GM18870 (cell line): ENCODE measurements around the gene AGXT2.

Source experiments
- ATAC-seq: cut with Tn5 transposase; IDR thresholded peaks from one replicate; pipeline ENCODE4 v1.9.1; 2021; ENCODE audit warnings: moderate library complexity; ENCODE audit not compliant: unreplicated experiment

The AGXT2 gene, protein sequence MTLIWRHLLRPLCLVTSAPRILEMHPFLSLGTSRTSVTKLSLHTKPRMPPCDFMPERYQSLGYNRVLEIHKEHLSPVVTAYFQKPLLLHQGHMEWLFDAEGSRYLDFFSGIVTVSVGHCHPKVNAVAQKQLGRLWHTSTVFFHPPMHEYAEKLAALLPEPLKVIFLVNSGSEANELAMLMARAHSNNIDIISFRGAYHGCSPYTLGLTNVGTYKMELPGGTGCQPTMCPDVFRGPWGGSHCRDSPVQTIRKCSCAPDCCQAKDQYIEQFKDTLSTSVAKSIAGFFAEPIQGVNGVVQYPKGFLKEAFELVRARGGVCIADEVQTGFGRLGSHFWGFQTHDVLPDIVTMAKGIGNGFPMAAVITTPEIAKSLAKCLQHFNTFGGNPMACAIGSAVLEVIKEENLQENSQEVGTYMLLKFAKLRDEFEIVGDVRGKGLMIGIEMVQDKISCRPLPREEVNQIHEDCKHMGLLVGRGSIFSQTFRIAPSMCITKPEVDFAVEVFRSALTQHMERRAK

GRCh38 chr5:35047785-35048404 is at the start of gene AGXT2:
AGXT2 (minus strand) TSS chr5:35047949; CDS start chr5:35047892, 57 bp downstream.
- no peak for ATAC-seq

DNA sequence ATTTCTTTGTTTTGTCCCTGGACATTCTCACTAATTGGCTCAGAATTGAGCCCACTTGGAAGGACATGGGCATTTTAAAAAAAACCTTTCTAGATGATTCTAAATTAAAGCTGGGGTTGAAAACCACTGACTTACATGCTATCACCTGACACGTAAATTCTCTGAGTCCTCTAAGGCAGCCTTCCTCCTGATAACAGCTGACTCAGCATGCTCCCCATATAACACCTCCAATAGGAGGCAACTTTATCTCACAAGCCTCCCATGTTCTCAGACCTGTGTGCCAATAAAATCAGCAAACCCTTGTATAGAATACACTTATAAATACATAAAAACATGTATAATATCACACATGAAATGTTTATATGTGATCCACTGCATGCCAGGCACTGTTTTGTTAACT is 49.2 kb upstream of the AGXT2 start:
- no peak for ATAC-seq

GRCh38 chr5:35096216-35096615 is 48.5 kb upstream of the AGXT2 start:
- ATAC-seq: no peak

- ATAC-seq: no peak
Measured at GRCh38 chr5:35095366-35095765, 47.6 kb upstream of the AGXT2 start.

GRCh38 chr5:35094948-35095347 is 47.2 kb upstream of the AGXT2 start:
- ATAC-seq: no peak

DNA sequence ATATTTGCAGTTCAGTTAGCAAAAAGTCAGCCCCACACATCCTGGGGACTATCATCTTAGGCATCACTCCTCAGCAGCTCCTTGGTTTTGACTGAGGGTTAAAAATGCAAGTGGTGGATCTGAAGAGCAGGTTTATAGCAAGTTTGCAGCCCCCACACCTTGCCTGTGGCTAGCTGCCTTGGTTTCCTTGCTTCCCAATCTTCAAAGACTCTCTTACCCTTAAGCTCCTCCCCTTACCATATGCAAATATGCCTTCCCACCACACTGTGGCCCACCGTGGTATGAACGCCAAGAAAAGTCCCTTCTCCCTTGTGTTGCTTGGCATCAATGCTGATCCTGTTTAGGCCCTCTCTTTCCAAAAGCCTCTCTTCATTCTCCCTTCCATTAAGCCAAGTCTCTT is 45.0 kb upstream of the AGXT2 start:
- no peak for ATAC-seq

DNA sequence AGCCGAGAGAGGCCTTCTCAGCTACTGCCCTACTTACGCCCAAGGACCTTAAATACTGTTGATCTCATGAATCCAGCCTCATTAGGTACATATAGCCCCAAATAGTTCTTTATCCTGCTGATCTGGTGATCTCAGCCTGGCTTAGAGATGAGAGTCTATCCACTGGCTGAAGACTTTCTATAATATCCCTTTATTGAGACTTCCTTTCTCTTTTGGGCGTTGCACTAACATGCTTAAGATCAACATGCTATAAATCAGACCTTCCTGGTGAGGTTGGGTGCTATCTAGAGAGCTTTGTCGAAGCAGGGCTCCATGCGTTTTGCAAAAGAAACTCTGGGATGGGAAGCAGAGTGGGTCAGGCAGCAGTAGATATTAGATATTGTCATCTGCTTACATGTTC is 44.0 kb upstream of the AGXT2 start:
- no peak for ATAC-seq

DNA sequence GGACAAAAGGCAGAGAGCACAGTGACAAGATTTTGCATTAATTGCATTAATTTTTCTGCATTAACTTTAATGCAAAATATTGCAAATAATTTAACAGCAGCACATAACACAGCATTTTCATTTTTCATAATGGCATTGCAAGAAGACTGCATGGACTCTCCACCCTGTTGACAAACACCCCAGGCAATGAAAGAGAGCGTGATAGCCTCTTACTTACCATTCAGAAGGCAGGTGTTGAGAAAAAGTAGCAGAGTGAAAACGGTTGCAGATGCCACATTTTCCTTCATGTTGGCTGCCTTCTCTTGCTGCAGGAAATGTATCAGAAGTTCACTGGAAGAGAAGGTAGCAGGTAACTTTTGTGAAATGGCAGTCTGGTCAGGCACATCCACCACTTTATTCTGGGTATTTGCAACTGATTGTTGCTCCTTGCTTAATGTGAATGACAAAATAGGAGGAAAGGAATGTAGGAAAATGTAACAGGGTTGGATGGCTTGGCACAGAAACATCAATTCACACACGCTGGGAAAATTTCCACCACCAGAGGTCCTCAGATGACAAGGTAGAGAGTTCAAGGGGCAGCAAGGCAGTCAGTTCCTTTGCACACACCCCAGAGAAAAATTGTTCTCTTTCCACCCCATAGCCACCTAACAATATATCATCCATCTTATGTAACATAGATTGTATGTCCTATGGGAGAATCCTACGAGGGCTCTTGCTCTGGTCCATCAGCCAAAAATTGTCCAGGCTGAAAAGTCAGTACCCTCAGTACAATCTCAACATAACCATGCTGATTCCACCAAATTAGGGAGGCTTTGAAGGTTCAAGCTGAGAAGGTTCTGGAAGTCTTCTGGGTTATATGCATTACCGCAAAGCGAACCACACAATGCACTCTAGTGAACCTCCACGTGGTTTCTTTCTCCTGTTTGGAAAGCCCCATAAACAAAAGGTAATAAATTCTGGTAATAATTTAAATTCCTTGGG is 41.9 kb upstream of the AGXT2 start:
- no peak for ATAC-seq

GRCh38 chr5:35087991-35088390 is 40.2 kb upstream of the AGXT2 start:
- ATAC-seq: no peak

GRCh38 chr5:35083150-35083549 is 35.4 kb upstream of the AGXT2 start:
- ATAC-seq: no peak

DNA sequence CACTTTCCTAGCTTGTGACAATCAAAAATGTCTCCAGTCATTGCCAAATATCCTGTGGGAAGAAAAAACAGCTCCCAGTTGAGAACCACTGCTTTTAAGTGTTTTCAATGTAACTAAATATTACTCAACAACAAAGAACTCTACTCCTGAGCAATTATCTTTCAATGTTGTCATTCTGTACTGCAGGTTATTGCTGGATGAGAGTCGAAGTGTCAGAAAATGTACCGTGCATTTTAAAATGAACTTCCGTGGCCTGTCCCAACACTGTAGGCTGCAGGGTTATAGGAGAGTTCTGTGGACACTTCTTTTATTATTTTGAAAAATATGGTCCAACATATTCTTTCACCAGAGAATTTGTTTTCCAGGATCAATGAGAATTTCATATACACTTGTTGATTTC is 34.8 kb upstream of the AGXT2 start:
- no peak for ATAC-seq

GRCh38 chr5:35081134-35081533 is 33.4 kb upstream of the AGXT2 start:
- no peak for ATAC-seq

DNA sequence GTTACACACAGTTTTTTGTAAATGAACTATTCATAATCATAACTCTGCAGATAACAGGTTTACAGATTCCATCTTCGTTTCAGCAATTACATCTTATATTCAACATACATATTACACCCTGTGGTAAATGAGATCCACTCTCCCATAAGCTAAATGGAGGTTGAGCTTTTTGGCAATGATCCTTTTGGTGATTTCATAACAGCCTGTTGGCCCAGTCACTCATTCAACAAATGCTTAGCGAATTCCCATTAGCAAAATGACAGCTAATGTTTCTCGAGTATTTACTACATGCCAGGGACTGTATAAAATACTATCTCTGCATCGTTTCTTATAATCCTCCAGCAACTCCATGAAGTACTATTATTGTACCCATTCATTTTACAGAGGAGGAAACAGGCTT is 25.4 kb upstream of the AGXT2 start:
- no peak for ATAC-seq

DNA sequence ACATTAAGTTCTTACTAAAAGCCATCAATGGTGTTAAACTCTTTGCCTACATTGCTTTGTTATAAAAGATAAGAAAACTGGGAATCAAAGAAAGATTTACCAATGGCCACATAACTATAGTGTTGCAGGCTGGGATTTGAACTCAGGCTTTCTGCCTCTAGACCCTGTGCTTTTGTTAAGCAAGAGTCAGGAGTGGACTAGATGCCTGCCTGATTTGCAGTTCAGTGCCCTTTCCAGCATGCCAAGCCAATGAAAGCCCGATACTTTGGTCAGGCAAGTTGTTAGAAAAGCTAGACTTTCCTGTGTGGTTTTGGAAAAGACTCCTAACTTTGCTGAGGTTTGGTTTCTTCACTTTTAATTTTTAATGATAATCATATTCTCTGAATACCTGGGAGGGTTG is 21.4 kb upstream of the AGXT2 start:
- no peak for ATAC-seq

DNA sequence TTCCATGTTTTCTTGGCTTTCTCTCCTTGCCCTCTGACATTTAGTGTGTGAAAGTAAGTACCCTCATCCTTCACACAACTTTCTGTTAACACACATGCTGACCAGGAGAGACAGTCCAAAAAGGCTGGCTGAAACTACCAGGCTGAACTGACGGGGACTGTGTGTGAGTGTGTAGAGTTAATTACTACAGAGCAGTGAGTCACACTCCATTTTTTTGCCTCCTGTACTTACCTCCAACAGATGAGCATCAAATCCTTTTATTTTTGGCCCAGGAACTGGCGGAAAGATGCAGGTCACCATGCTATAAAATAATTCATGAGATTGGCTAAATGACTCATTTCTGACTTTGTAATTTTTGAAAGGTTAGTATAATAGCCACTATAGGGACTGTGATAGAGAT is 20.2 kb upstream of the AGXT2 start:
- no peak for ATAC-seq

DNA sequence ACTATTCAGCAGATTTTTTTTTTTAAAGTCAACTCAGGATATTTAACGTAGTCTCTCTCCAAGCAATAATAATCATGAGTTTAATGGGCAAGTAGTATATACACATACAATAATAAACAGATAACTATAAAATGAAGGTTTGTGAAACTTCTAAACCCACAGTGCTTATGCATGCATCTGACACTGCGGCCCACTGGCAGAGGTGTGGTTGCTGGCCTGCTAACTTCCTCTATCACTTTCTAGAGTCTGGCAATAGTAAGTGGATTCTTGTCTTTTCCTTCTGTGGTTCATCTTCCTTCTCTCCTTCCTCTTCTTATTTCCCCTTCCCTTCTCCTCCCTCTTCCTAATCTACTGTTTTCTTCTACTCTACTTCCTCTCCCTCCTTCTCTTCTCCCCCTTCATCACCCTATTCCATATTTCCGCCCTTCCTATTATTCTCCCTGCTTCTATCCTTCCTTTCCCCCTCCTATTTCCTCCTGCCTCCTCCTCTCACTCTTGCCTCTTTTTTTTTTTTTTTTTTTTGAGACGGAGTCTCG is 18.6 kb upstream of the AGXT2 start:
- no peak for ATAC-seq

- no peak for ATAC-seq
Measured at GRCh38 chr5:35063414-35063813, 15.7 kb upstream of the AGXT2 start.

- no peak for ATAC-seq
Measured at GRCh38 chr5:35061211-35061770, 13.5 kb upstream of the AGXT2 start.

DNA sequence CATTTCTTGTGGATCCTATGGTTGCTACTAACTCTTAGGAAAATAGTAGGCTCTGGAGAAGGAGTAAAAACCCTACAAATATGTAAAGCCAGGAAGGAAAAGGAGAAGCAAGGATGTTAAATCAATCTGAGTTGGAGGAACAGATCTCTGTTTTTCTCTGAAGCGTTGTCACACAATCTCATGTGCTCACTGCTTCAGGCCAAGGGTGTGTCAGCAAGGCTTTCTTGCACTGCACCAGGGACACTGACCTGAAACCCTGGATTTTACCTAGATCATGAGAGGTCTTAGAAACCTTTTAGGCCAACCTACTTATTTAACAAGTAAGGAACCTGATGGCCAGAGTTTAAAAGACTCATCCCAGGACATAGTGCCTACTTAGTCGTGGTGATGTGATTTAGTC is 12.5 kb upstream of the AGXT2 start:
- ATAC-seq: no peak

DNA sequence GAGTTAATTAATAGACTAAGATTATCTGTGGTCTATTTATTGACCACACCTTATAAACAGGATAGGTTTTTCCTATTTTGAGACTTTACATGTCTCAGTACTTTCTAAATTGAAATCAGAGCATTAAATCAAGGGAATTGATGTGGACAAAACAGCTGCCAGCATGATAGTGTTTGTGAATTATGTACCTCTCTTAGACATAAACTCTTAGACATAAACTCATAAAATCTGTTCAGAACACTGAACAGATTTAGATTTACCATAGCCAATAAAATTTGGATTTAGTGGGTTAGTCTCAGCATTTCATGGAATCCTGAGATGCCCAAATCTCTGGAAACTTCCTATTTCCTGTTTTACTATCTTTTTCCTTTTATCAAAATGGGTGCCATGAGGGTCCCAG is 11.5 kb upstream of the AGXT2 start:
- ATAC-seq: no peak

GRCh38 chr5:35058374-35058788 is 10.6 kb upstream of the AGXT2 start:
- ATAC-seq: peak; percentile 93
